ENCODE measurements around the gene KCTD17. TPM values are rescaled to one million over a fixed set of nuclear protein-coding genes. Genes with fewer than 3 reads are reported as not detected.

The KCTD17 gene
- total and polyA plus RNA-seq, 12 donors, result 6.9 to 49.2 (median 16.4) TPM

GRCh38 chr22:37088750-37089408 is 37.3 kb downstream of the KCTD17 start:
- Histone ChIP-seq H3K4me1 (no peaks in the 10 kb centered on the region), H3K27me3 (peaks cover 0 to 60% (median 27%) of the 10 kb centered on the region in 7 donors), H3K36me3 (no peaks in the 10 kb centered on the region), H3K4me3 (no peak overlapping the region), H3K9me3 (no peaks in the 10 kb centered on the region), H3K27ac (no peak overlapping the region)
- TF ChIP-seq CTCF (IDR thresholded peaks at IDR 0.05), result no peak
- WGBS, 2 donors, result 73 to 84% methylated on average over 17 of the region's 17 CpGs
- intact Hi-C loops (cut with DNase I), result no loop called here
- ATAC-seq (no peak), DNase-seq (no peak)

- ATAC-seq (no peak), DNase-seq (no peak)
- H3K4me3 ChIP-seq, result no peak overlapping the region
- H3K9me3 ChIP-seq, result no peaks in the 10 kb centered on the region
- intact Hi-C loops (cut with DNase I), result no loop called here
- no peaks in the 10 kb centered on the region for H3K36me3 ChIP-seq
- 55 to 56% methylated on average over 12 of the region's 12 CpGs for WGBS, 2 donors
- no peak for TF ChIP-seq CTCF (IDR thresholded peaks at IDR 0.05)
- no peaks in the 10 kb centered on the region for H3K4me1 ChIP-seq
- no peak overlapping the region for H3K27ac ChIP-seq
- H3K27me3 ChIP-seq, result peaks cover 0 to 62% (median 29%) of the 10 kb centered on the region in 7 donors
Observed at GRCh38 chr22:37089434-37089833, 37.9 kb downstream of the KCTD17 start.

GRCh38 chr22:37090920-37091695 is 39.6 kb downstream of the KCTD17 start:
- Histone ChIP-seq H3K27me3 (peaks cover 0 to 69% (median 45%) of the 10 kb centered on the region in 7 donors), H3K9me3 (no peaks in the 10 kb centered on the region), H3K36me3 (no peaks in the 10 kb centered on the region), H3K4me1 (no peaks in the 10 kb centered on the region), H3K4me3 (no peak overlapping the region), H3K27ac (no peak overlapping the region)
- intact Hi-C loops (cut with DNase I), result no loop called here
- TF ChIP-seq CTCF (IDR thresholded peaks at IDR 0.05), result no peak
- DNase-seq (no peak), ATAC-seq (no peak)
- 73 to 75% methylated on average over 9 of the region's 9 CpGs for WGBS, 2 donors

- H3K4me3 ChIP-seq, result no peak overlapping the region
- no peak for ATAC-seq
- no peaks in the 10 kb centered on the region for H3K9me3 ChIP-seq
- DNase-seq, result no peak
- TF ChIP-seq CTCF (IDR thresholded peaks at IDR 0.05), result no peak
- H3K27ac ChIP-seq, result no peak overlapping the region
- intact Hi-C loops (cut with DNase I), result no loop called here
- H3K4me1 ChIP-seq, result no peaks in the 10 kb centered on the region
- H3K36me3 ChIP-seq, result no peaks in the 10 kb centered on the region
- 70% methylated on average over 7 of the region's 7 CpGs for WGBS, 2 donors
- peaks cover 0 to 69% (median 47%) of the 10 kb centered on the region in 7 donors for H3K27me3 ChIP-seq
Observed at GRCh38 chr22:37091994-37092393, 40.5 kb downstream of the KCTD17 start.
